A673 (cell line): ENCODE results near the gene IMPDH1. TPM values are rescaled to one million over a fixed set of nuclear protein-coding genes. Genes with fewer than 3 reads are reported as not detected.
A peak's percentile ranks its signal among the peaks of the same experiment; 100 is the strongest.

ENCODE experiments used
- BruUV-seq: library from RNA; stranded (reverse); fragments of 400-500 nt; replicated peaks from 2 replicates; lab custom pipeline; 2021; lab: Mats Ljungman, UMichigan
- CTCF ChIA-PET: fragments of 300-600 bp; sonication (Branson Sonifier 250); formaldehyde crosslinking; loops from one replicate; lab custom pipeline; 2022; ENCODE audit warnings: antibody characterized with exemption; lab: Charles Lee
- POLR2A ChIA-PET: fragments of 300-600 bp; sonication (Branson Sonifier 250); formaldehyde crosslinking; loops from one replicate; lab custom pipeline; 2022; ENCODE audit warnings: antibody characterized with exemption; ENCODE audit not compliant: low non-redundant PET; lab: Charles Lee
- DNase-seq: peaks from one replicate; pipeline ENCODE4 v3.0.0-alpha.2; 2015; ENCODE audit warnings: low spot score
- H3K27ac ChIP-seq: fragments of 200-600 bp; sonication (generic); 2 replicates; pipeline ENCODE4 v1.5.1; 2016; ENCODE audit warnings: mixed run types, low read depth, mild to moderate bottlenecking, mixed read lengths, antibody characterized with exemption, low read length; ENCODE audit not compliant: poor library complexity, severe bottlenecking
- H3K27me3 ChIP-seq: fragments of 200-600 bp; sonication (generic); replicated peaks from 2 replicates; pipeline ENCODE4 v1.6.1; 2017; ENCODE audit warnings: mixed run types, low read depth, mild to moderate bottlenecking, mixed read lengths, antibody characterized with exemption, low read length; ENCODE audit not compliant: insufficient read depth, poor library complexity
- H3K36me3 ChIP-seq: fragments of 200-600 bp; sonication (generic); 2 replicates; pipeline ENCODE4 v1.6.1; 2016; ENCODE audit warnings: mixed run types, mild to moderate bottlenecking, mixed read lengths, antibody characterized with exemption, low read length; ENCODE audit not compliant: insufficient read depth, poor library complexity, severe bottlenecking
- H3K4me1 ChIP-seq: fragments of 200-600 bp; sonication (generic); 2 replicates; pipeline ENCODE4 v1.6.1; 2017; ENCODE audit warnings: mixed run types, mild to moderate bottlenecking, mixed read lengths, antibody characterized with exemption, low read length; ENCODE audit not compliant: insufficient read depth, poor library complexity, severe bottlenecking
- H3K4me3 ChIP-seq: fragments of 200-600 bp; sonication (generic); 2 replicates; pipeline ENCODE4 v1.5.1; 2016; ENCODE audit warnings: low read depth, mixed run types, mild to moderate bottlenecking, mixed read lengths, low read length; ENCODE audit not compliant: poor library complexity, severe bottlenecking
- H3K9me3 ChIP-seq: fragments of 200-600 bp; sonication (generic); 2 replicates; pipeline ENCODE4 v1.6.1; 2016; ENCODE audit warnings: mixed run types, low read depth, mild to moderate bottlenecking, mixed read lengths, antibody characterized with exemption, low read length; ENCODE audit not compliant: poor library complexity, severe bottlenecking
- CTCF ChIP-seq: fragments of 300-800, 200-600 bp; sonication (generic); conservative IDR thresholded peaks from 2 replicates; pipeline ENCODE4 v1.5.1; 2017; ENCODE audit warnings: low read depth, mild to moderate bottlenecking, antibody characterized with exemption, low read length, moderate library complexity, mixed read lengths
- EZH2 ChIP-seq: fragments of 200-600 bp; sonication (generic); IDR thresholded peaks from 2 replicates; pipeline ENCODE4 v1.6.1; 2017; ENCODE audit warnings: borderline replicate concordance, low read depth, mild to moderate bottlenecking, mixed read lengths, antibody characterized with exemption, low read length; ENCODE audit not compliant: poor library complexity, severe bottlenecking
- intact Hi-C: fragments of 100-400 bp; cut with micrococcal nuclease; formaldehyde crosslinking; loops from one replicate; pipeline ENCODE4 v1.10.0; 2022; ENCODE audit not compliant: unreplicated experiment
- total RNA-seq: library from RNA; stranded (reverse); gene quantifications from 2 replicates; pipeline ENCODE4 v1.2.3, GENCODE V29; 2021

IMPDH1 gene
- total RNA-seq, 1 experiment from 2014 or later = 92.6 TPM

DNA sequence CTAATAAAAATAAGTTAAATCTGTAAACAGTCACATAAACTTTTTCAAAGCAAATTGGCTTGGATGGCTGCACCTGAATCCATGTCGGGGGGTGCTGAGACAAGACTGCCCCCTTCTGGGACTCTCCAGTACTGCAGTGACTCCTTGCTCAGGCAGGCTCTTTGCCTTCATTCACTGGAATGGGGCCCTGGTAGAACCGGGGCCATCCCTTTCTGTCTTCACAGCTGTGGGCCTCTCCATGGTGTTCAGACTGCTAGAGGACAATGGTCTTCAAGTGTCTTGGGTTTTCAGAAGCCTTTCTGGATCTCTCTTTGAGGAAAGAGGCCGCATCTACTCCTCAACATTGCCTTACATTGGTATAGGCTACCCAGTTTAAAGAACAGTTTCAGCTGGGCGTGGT, 16.1 kb upstream of the IMPDH1 start:
- BruUV-seq = no TSS peak
- no peak for TF ChIP-seq EZH2
- peak; percentile 93 for TF ChIP-seq CTCF
- DNase-seq = peak; percentile 78
- intact Hi-C loops = loop anchor here (1.0 to 10.0 kb wide), 3 partner anchors 28 to 786 kb away; partner anchors contain the start of gene GARIN1A
- no peak overlapping the region for H3K27ac ChIP-seq
- H3K36me3 ChIP-seq = no peaks in the 10 kb centered on the region
- H3K4me1 ChIP-seq = no peaks in the 10 kb centered on the region
- H3K27me3 ChIP-seq = no peaks in the 10 kb centered on the region
- H3K4me3 ChIP-seq = no peak overlapping the region
- ChIA-PET CTCF (interaction anchor here (0.5 to 1.5 kb wide), 4 partner anchors 37 to 216 kb away, joined by 4 to 6 read pairs (median 4); no protein-coding TSS in a partner anchor), POLR2A (no interaction called here)
- H3K9me3 ChIP-seq = no peaks in the 10 kb centered on the region

- H3K27me3 ChIP-seq = no peaks in the 10 kb centered on the region
- CTCF ChIA-PET = interaction anchor here (1.4 to 1.5 kb wide), 2 partner anchors 35 to 77 kb away, joined by 4 to 5 read pairs; no protein-coding TSS in a partner anchor
- H3K27ac ChIP-seq = no peak overlapping the region
- BruUV-seq = no TSS peak
- no peak for DNase-seq
- intact Hi-C loops = loop anchor here (1.0 to 10.0 kb wide), 3 partner anchors 26 to 788 kb away; partner anchors contain the start of gene GARIN1A
- no peaks in the 10 kb centered on the region for H3K9me3 ChIP-seq
- no peaks in the 10 kb centered on the region for H3K4me1 ChIP-seq
- H3K36me3 ChIP-seq = no peaks in the 10 kb centered on the region
- POLR2A ChIA-PET = interaction anchor here (0.6 kb wide), 1 partner anchor 664 kb away, joined by 3 read pairs; no protein-coding TSS in a partner anchor
- no peak overlapping the region for H3K4me3 ChIP-seq
- TF ChIP-seq EZH2 = no peak
- no peak for TF ChIP-seq CTCF
These were observed 15.0 kb upstream of the IMPDH1 start for GRCh38 chr7:128424686-128425275.

- BruUV-seq = no TSS peak
- ChIA-PET POLR2A (no interaction called here), CTCF (interaction anchor here (0.8 kb wide), 1 partner anchor 668 kb away, joined by 3 read pairs; no protein-coding TSS in a partner anchor)
These were observed 13.1 kb upstream of the IMPDH1 start for GRCh38 chr7:128422842-128423241.

More at GRCh38 chr7:128422842-128423241, 13.1 kb upstream of the IMPDH1 start:
- TF ChIP-seq CTCF = no peak
- no peak for TF ChIP-seq EZH2
- Histone ChIP-seq H3K27me3 (no peaks in the 10 kb centered on the region), H3K27ac (no peak overlapping the region), H3K36me3 (no peaks in the 10 kb centered on the region), H3K4me1 (no peaks in the 10 kb centered on the region), H3K4me3 (no peak overlapping the region), H3K9me3 (no peaks in the 10 kb centered on the region)
- no peak for DNase-seq
- intact Hi-C loops = loop anchor here (10.0 kb wide), 1 partner anchor 252 kb away; the partner anchor contains the start of gene GARIN1A
